A673 (cell line): ENCODE measurements around the gene SIRPB2. TPM values are rescaled to one million over a fixed set of nuclear protein-coding genes. Genes with fewer than 3 reads are reported as not detected.
A peak's percentile ranks its signal among the peaks of the same experiment; 100 is the strongest.

Source experiments
- BruUV-seq: library from RNA; stranded (reverse); fragments of 400-500 nt; replicated peaks from 2 replicates; lab custom pipeline; 2021; lab: Mats Ljungman, UMichigan
- CTCF ChIA-PET: fragments of 300-600 bp; sonication (Branson Sonifier 250); formaldehyde crosslinking; loops from one replicate; lab custom pipeline; 2022; ENCODE audit warnings: antibody characterized with exemption; lab: Charles Lee
- POLR2A ChIA-PET: fragments of 300-600 bp; sonication (Branson Sonifier 250); formaldehyde crosslinking; loops from one replicate; lab custom pipeline; 2022; ENCODE audit warnings: antibody characterized with exemption; ENCODE audit not compliant: low non-redundant PET; lab: Charles Lee
- DNase-seq: peaks from one replicate; pipeline ENCODE4 v3.0.0-alpha.2; 2015; ENCODE audit warnings: low spot score
- H3K27ac ChIP-seq: fragments of 200-600 bp; sonication (generic); 2 replicates; pipeline ENCODE4 v1.5.1; 2016; ENCODE audit warnings: mixed run types, low read depth, mild to moderate bottlenecking, mixed read lengths, antibody characterized with exemption, low read length; ENCODE audit not compliant: poor library complexity, severe bottlenecking
- H3K27me3 ChIP-seq: fragments of 200-600 bp; sonication (generic); replicated peaks from 2 replicates; pipeline ENCODE4 v1.6.1; 2017; ENCODE audit warnings: mixed run types, low read depth, mild to moderate bottlenecking, mixed read lengths, antibody characterized with exemption, low read length; ENCODE audit not compliant: insufficient read depth, poor library complexity
- H3K36me3 ChIP-seq: fragments of 200-600 bp; sonication (generic); 2 replicates; pipeline ENCODE4 v1.6.1; 2016; ENCODE audit warnings: mixed run types, mild to moderate bottlenecking, mixed read lengths, antibody characterized with exemption, low read length; ENCODE audit not compliant: insufficient read depth, poor library complexity, severe bottlenecking
- H3K4me1 ChIP-seq: fragments of 200-600 bp; sonication (generic); 2 replicates; pipeline ENCODE4 v1.6.1; 2017; ENCODE audit warnings: mixed run types, mild to moderate bottlenecking, mixed read lengths, antibody characterized with exemption, low read length; ENCODE audit not compliant: insufficient read depth, poor library complexity, severe bottlenecking
- H3K4me3 ChIP-seq: fragments of 200-600 bp; sonication (generic); 2 replicates; pipeline ENCODE4 v1.5.1; 2016; ENCODE audit warnings: low read depth, mixed run types, mild to moderate bottlenecking, mixed read lengths, low read length; ENCODE audit not compliant: poor library complexity, severe bottlenecking
- H3K9me3 ChIP-seq: fragments of 200-600 bp; sonication (generic); 2 replicates; pipeline ENCODE4 v1.6.1; 2016; ENCODE audit warnings: mixed run types, low read depth, mild to moderate bottlenecking, mixed read lengths, antibody characterized with exemption, low read length; ENCODE audit not compliant: poor library complexity, severe bottlenecking
- EZH2 ChIP-seq: fragments of 200-600 bp; sonication (generic); IDR thresholded peaks from 2 replicates; pipeline ENCODE4 v1.6.1; 2017; ENCODE audit warnings: borderline replicate concordance, low read depth, mild to moderate bottlenecking, mixed read lengths, antibody characterized with exemption, low read length; ENCODE audit not compliant: poor library complexity, severe bottlenecking
- intact Hi-C: fragments of 100-400 bp; cut with micrococcal nuclease; formaldehyde crosslinking; loops from one replicate; pipeline ENCODE4 v1.10.0; 2022; ENCODE audit not compliant: unreplicated experiment
- total RNA-seq: library from RNA; stranded (reverse); gene quantifications from 2 replicates; pipeline ENCODE4 v1.2.3, GENCODE V29; 2021
- TF ChIP-seq, protein P1 (sequence below): fragments of 300-800, 200-600 bp; sonication (generic); conservative IDR thresholded peaks from 2 replicates; pipeline ENCODE4 v1.5.1; 2017; ENCODE audit warnings: low read depth, mild to moderate bottlenecking, antibody characterized with exemption, low read length, moderate library complexity, mixed read lengths

The SIRPB2 gene
- total RNA-seq, 1 experiment from 2014 or later, result 3.1 TPM

DNA sequence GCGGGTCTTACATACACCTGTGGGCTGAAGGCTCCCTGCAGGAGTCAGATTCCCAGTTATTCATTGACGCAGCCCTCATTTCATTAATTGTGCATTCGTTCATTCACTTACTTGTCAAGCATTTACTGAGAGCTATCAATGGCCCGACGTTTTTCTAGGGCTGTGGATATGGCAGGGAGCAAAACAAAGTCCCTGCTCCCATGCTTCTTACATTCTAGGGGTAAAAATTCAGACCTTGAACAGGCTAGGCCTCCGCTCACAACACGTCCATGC, 24.2 kb downstream of the SIRPB2 start:
- intact Hi-C loops, result loop anchor here (10.0 kb wide), 1 partner anchor 352 kb away; the partner anchor contains the start of gene PSMF1
- peak overlapping the region; percentile 98 for H3K4me3 ChIP-seq
- peaks cover 20% of the 10 kb centered on the region for H3K36me3 ChIP-seq
- no TSS peak for BruUV-seq
- POLR2A ChIA-PET, result interaction anchor here (0.7 kb wide), 1 partner anchor 382 kb away, joined by 4 read pairs; no protein-coding TSS in a partner anchor
- TF ChIP-seq EZH2, result no peak
- TF ChIP-seq, protein P1, sequence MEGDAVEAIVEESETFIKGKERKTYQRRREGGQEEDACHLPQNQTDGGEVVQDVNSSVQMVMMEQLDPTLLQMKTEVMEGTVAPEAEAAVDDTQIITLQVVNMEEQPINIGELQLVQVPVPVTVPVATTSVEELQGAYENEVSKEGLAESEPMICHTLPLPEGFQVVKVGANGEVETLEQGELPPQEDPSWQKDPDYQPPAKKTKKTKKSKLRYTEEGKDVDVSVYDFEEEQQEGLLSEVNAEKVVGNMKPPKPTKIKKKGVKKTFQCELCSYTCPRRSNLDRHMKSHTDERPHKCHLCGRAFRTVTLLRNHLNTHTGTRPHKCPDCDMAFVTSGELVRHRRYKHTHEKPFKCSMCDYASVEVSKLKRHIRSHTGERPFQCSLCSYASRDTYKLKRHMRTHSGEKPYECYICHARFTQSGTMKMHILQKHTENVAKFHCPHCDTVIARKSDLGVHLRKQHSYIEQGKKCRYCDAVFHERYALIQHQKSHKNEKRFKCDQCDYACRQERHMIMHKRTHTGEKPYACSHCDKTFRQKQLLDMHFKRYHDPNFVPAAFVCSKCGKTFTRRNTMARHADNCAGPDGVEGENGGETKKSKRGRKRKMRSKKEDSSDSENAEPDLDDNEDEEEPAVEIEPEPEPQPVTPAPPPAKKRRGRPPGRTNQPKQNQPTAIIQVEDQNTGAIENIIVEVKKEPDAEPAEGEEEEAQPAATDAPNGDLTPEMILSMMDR, result no peak
- H3K27ac ChIP-seq, result no peak overlapping the region
- DNase-seq, result no peak
- H3K27me3 ChIP-seq, result no peaks in the 10 kb centered on the region
- H3K4me1 ChIP-seq, result peaks cover 13% of the 10 kb centered on the region
- CTCF ChIA-PET, result interaction anchor here (0.7 to 2.5 kb wide), 2 partner anchors 27 to 37 kb away, joined by 3 to 15 read pairs; no protein-coding TSS in a partner anchor
- no peaks in the 10 kb centered on the region for H3K9me3 ChIP-seq

DNA sequence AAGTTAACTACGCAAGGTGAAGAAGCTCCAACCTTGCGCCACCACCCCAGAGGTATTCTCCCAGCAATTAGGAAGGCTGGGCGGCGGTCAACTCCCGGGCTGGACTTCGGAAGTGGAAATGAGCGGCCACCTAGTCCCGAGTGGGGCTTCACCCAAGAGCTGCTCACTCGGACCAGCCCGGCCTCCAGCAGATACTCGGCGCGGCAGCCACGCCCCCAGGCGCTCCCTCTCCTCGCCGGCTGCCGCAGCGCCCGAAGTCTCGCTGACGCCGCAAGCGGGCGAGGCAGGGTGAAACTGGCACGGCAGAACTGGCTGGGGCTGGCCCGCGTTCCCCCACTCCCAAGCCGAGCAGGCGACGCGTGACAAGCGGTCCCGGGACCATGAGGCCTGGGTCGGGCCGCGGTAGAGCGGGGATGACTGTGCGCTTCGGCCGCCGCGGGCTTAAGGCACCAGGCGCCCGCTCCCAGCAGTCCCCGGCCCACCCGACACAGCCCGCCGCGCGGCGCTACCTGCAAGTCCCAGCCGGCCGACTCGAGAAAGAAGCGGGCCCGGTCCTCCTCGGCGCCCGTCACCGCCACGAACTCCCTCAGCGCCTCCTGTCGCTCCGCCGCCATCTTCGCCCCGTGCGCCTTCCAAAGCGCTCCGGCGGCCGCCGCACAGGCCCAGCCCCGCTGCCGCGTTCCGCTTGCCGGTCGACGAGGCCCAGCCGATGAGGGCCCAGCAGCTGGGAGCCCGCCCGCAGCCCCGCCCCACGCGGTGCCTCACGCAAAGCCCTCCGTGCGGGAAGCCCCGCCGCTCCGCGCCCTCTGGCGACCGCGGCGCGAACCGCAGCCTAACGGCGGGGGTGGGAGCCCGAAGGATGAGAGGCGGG, 24.8 kb downstream of the SIRPB2 start, which contains the start of gene NSFL1C:
TSS of gene NSFL1C (minus strand) at position 639 of the 871 bp plus-strand sequence. CDS start at position 614, 25 bp downstream.
- ChIA-PET POLR2A (interaction anchor here (0.7 kb wide), 2 partner anchors 75 to 382 kb away, joined by 4 read pairs; no protein-coding TSS in a partner anchor), CTCF (interaction anchor here (0.6 to 2.5 kb wide), 3 partner anchors 19 to 37 kb away, joined by 3 to 15 read pairs (median 12); no protein-coding TSS in a partner anchor)
- H3K27me3 ChIP-seq, result no peaks in the 10 kb centered on the region
- H3K9me3 ChIP-seq, result no peaks in the 10 kb centered on the region
- no peak for TF ChIP-seq EZH2
- TF ChIP-seq, protein P1, result peak; percentile 82
- peak within 1 kb of the TSS; percentile 97 for H3K27ac ChIP-seq
- no TSS peak for BruUV-seq
- H3K4me3 ChIP-seq, result peak within 1 kb of the TSS; percentile 98
- peak; percentile 96 for DNase-seq
- peaks cover 13% of the 10 kb centered on the region for H3K4me1 ChIP-seq
- peaks cover 20% of the 10 kb centered on the region for H3K36me3 ChIP-seq
- intact Hi-C loops, result loop anchor here (10.0 kb wide), 1 partner anchor 352 kb away; the partner anchor contains the start of gene PSMF1

DNA sequence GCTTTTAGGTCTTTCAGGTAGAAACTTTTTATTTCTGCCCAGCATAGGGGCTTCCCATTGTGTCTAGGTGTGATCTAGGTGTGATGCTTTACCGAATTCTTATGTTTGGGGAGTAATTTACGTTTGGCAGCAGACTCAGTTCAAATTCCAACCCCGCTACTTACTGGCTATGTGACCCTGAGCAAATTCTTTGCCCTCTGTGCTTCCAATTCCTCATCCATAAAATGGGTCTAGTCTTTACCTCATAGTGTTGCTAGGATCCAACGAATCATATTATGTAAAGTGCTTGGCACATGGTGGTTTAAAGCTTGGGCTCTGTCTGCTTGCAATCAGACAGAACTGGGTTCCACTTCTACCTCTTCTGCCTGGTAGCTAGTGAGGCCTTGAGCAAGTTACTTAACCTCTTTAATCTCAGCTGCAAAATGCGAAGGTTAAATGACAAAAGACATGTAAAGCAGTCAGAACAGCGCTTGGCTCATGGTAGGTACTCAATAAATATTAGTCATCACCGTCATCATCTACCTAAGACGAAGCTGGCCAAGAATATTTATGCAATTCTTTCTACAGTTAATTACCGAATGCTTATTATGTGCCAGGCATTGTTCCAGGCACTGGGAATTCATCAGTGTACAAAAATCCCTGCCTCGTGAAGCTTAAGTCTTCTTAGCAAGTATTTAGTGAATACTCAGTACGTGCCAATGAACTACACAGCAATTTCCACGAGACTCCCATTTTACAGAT, 25.6 kb downstream of the SIRPB2 start:
- POLR2A ChIA-PET, result interaction anchor here (0.7 kb wide), 1 partner anchor 74 kb away, joined by 4 read pairs; no protein-coding TSS in a partner anchor
- intact Hi-C loops, result loop anchor here (10.0 kb wide), 1 partner anchor 351 kb away; the partner anchor contains the start of gene PSMF1
- CTCF ChIA-PET, result interaction anchor here (2.5 kb wide), 1 partner anchor 38 kb away, joined by 15 read pairs; no protein-coding TSS in a partner anchor

More for the DNA sequence above, 25.6 kb downstream of the SIRPB2 start:
- TSS peak; percentile 35 for BruUV-seq
- no peak for DNase-seq
- Histone ChIP-seq H3K27ac (peak overlapping the region; percentile 97), H3K4me1 (peaks cover 13% of the 10 kb centered on the region), H3K27me3 (no peaks in the 10 kb centered on the region), H3K36me3 (peaks cover 26% of the 10 kb centered on the region), H3K4me3 (peak overlapping the region; percentile 98), H3K9me3 (no peaks in the 10 kb centered on the region)
- TF ChIP-seq, protein P1, result no peak
- no peak for TF ChIP-seq EZH2
